ENCODE data around the gene RNF169. TPM values are rescaled to one million over a fixed set of nuclear protein-coding genes. Genes with fewer than 3 reads are reported as not detected.

The RNF169 gene
- total and polyA plus RNA-seq, 2 of the 4 experiments (the other 2 are of a cell fraction): 3.6 to 23.3 TPM

DNA sequence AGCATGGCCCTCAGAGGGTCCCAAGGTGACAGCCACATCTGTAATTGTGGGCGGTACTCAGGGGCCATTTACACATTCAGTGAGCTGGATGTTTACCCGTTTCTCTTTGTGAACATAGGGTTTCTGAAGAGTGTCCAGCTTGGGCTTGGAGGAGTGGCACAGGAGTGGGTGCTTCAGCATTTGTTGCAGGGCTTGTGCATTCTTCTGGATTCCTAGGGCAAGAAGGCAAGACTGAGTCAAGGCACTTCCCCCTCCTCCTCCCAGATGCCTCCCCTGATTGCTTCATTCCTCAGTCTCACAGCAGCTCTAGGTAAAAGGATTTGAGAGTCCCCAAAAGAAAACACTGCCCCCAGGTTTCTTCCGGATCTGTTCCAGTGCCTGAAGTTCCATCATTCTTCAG, 95.4 kb downstream of the RNF169 start:
- Histone ChIP-seq H2BK20ac (ENCODE audit: low read depth, low read length) (no peak overlapping the region), H2BK120ac (ENCODE audit: low read depth, low read length) (no peak overlapping the region), H2BK5ac (ENCODE audit: low read depth, low read length, poor library complexity, severe bottlenecking) (no peak overlapping the region), H2AK9ac (replicated peaks; ENCODE audit: low read depth, low read length, poor library complexity) (no peak overlapping the region), H4K8ac (ENCODE audit: low read depth in 2 of 2, low read length in 2 of 2) (no peak overlapping the region), H4K20me1 (ENCODE audit: insufficient read depth, low read length) (no peaks in the 10 kb centered on the region), H3K9me3 (ENCODE audit: control insufficient read depth, insufficient read depth, low read length) (no peaks in the 10 kb centered on the region), H3K4me2 (ENCODE audit: low read depth, low read length) (no peak overlapping the region), H4K91ac (ENCODE audit: insufficient read depth, low read depth, low read length) (no peak overlapping the region), H3K14ac (replicated peaks; ENCODE audit: low read depth, low read length) (no peak overlapping the region), H3K27me3 (ENCODE audit: control insufficient read depth, insufficient read depth, low read length) (no peaks in the 10 kb centered on the region), H3K18ac (ENCODE audit: low read depth, low read length) (no peak overlapping the region), H3K27ac (ENCODE audit: insufficient read depth, low read length) (no peak overlapping the region), H3K4me1 (ENCODE audit: control insufficient read depth, insufficient read depth, low read length) (peaks cover 2% of the 10 kb centered on the region; the same call in 1 of the 2 replicates), H3K23ac (ENCODE audit: low read depth, low read length) (no peak overlapping the region), H3K9me1 (ENCODE audit: insufficient read depth, low read length) (peaks cover 21% of the 10 kb centered on the region), H3K4me3 (ENCODE audit: insufficient read depth, low read depth, low read length) (no peak overlapping the region), H2AFZ (replicated peaks; ENCODE audit: low read length, poor library complexity) (no peak overlapping the region), H2BK15ac (ENCODE audit: low read depth, low read length) (no peak overlapping the region), H3K9ac (ENCODE audit: low read depth, low read length) (no peak overlapping the region), H3K56ac (ENCODE audit: extremely low read depth, insufficient read depth, low read length) (no peak overlapping the region), H3K4ac (ENCODE audit: low read depth, low read length) (no peak overlapping the region), H4K5ac (ENCODE audit: low read depth, low read length) (no peak overlapping the region), H2AK5ac (ENCODE audit: low read depth, low read length) (no peak overlapping the region), H3K36me3 (ENCODE audit: control insufficient read depth, insufficient read depth, low read length) (peaks cover 39% of the 10 kb centered on the region), H3K79me1 (ENCODE audit: low read depth in 1 of 2, low read length in 2 of 2) (peaks cover 3 to 17% of the 10 kb centered on the region in 2 experiments; a peak in 3 of 4 replicates)
- TF ChIP-seq BHLHE40 (IDR thresholded peaks at IDR 0.05; ENCODE audit: low read depth, low read length): no peak
- TF ChIP-seq CEBPB (IDR thresholded peaks at IDR 0.05; ENCODE audit: low read depth, low read length): peak; percentile 32; the same call in 1 of the 2 replicates
- TF ChIP-seq CTCF (conservative IDR thresholded peaks at IDR 0.05; ENCODE audit: low read depth, low read length): no peak
- CTCF ChIA-PET: interaction anchor here (0.5 to 0.9 kb wide), 2 partner anchors 9 to 13 kb away, joined by 3 read pairs; no protein-coding TSS in a partner anchor
- WGBS, 2 experiments (ENCODE audit: extremely low coverage in 2 of 2, insufficient read length in 1 of 2): 100% methylated on average over 1 of the region's 3 CpGs; no CpG with 5 or more reads in 1 of the 2 experiments
- DNase-seq (no peak), ATAC-seq (ENCODE audit: low read depth) (peak; percentile 55)
- POLR2A ChIA-PET (ENCODE audit: unreplicated experiment): no interaction called here
- intact Hi-C loops (cut with micrococcal nuclease) (no loop called here), dilution Hi-C loops (cut with HindIII; ENCODE audit: low sequenced_read_pairs, unreplicated experiment) (no loop called here), in situ Hi-C loops (cut with MboI; ENCODE audit: low sequenced_read_pairs) (no loop called here)
- no TSS peak for BruUV-seq (replicated peaks)
